Measurements from ENCODE around the gene EML6. TPM values are rescaled to one million over a fixed set of nuclear protein-coding genes. Genes with fewer than 3 reads are reported as not detected.

Gene EML6
- total RNA-seq, 1 donor from 2014 or later: 0.44 TPM

DNA sequence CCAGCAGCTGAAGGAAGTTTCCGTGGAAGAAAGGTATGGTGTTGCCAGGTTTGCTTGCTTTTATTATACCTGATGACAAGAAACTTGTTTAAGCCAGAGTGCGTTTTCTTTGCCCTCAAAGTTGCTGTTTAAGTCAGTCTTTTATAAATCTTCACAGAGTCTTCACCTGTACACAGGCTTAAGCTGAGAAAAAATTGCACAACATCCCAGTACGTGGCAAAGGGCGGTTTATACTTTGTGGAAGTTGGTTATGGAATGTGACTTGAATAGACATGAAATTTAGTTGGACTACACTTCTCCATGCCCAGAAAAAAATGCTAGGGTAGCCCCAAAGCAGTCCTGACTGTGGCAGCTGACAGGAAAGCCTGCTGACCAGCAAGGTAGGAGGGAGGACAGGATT, 205.3 kb downstream of the EML6 start:
- no peaks in the 10 kb centered on the region for H3K4me1 Mint-ChIP-seq (ENCODE audit: low read depth)
- H3K36me3 Mint-ChIP-seq (ENCODE audit: low read depth): no peaks in the 10 kb centered on the region
- DNase-seq (ENCODE audit: low spot score): no peak
- peaks cover 7% of the 10 kb centered on the region for H3K9me3 Mint-ChIP-seq
- no peak overlapping the region for H3K4me3 Mint-ChIP-seq
- H3K27me3 Mint-ChIP-seq (ENCODE audit: insufficient read depth): peaks cover 3% of the 10 kb centered on the region
- intact Hi-C loops (cut with micrococcal nuclease): no loop called here
- H3K27ac Mint-ChIP-seq: no peak overlapping the region

DNA sequence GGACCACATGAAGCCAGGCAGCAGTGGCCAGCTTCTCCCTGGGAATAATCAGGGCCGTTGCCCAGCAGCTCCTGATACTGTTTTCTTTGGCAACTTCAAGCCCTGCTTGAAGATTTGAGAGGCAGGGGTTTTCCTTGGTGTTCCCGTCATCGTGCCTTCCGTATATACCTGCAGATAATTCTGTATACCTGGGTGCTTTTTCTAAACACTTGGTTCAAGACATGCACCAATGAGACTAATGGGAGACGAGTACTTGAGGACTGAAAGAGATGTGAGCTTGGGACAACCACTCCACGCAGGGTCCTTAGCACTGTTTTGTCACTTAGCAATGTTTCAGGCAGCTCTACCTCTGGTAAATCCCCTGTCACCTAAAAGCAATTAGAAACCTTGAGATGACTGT, 208.0 kb downstream of the EML6 start:
- peaks cover 2% of the 10 kb centered on the region for H3K27me3 Mint-ChIP-seq (ENCODE audit: insufficient read depth)
- H3K36me3 Mint-ChIP-seq (ENCODE audit: low read depth): no peaks in the 10 kb centered on the region

DNA sequence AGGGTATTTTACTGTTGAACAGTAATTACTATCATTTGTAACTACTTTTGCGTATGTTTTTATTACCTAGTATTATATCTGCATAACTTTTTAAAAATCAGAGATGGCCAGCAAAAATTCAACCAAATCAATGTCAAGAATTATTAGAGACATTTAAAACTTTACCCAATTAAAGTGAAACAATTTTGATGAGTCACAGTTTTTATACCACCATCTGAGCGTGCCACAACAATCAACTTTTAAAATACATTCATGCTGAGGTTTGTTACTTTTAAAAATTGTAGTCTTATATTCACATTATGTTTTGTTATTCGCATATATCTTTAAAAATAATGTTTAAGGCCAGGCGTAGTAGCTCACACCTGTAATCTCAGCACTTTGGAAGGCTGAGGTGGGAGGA, 211.9 kb downstream of the EML6 start:
- intact Hi-C loops (cut with micrococcal nuclease): no loop called here
- no peak for DNase-seq (ENCODE audit: low spot score)
- no peaks in the 10 kb centered on the region for H3K4me1 Mint-ChIP-seq (ENCODE audit: low read depth)
- H3K4me3 Mint-ChIP-seq: no peak overlapping the region
- peaks cover 11% of the 10 kb centered on the region for H3K9me3 Mint-ChIP-seq
- no peak overlapping the region for H3K27ac Mint-ChIP-seq
- H3K36me3 Mint-ChIP-seq (ENCODE audit: low read depth): no peaks in the 10 kb centered on the region
- peaks cover 2% of the 10 kb centered on the region for H3K27me3 Mint-ChIP-seq (ENCODE audit: insufficient read depth)

More for the DNA sequence above, 208.0 kb downstream of the EML6 start:
- Mint-ChIP-seq H3K9me3 (peaks cover 7% of the 10 kb centered on the region), H3K4me3 (no peak overlapping the region), H3K4me1 (ENCODE audit: low read depth) (no peaks in the 10 kb centered on the region), H3K27ac (no peak overlapping the region)
- intact Hi-C loops (cut with micrococcal nuclease): no loop called here
- DNase-seq (ENCODE audit: low spot score): no peak

DNA sequence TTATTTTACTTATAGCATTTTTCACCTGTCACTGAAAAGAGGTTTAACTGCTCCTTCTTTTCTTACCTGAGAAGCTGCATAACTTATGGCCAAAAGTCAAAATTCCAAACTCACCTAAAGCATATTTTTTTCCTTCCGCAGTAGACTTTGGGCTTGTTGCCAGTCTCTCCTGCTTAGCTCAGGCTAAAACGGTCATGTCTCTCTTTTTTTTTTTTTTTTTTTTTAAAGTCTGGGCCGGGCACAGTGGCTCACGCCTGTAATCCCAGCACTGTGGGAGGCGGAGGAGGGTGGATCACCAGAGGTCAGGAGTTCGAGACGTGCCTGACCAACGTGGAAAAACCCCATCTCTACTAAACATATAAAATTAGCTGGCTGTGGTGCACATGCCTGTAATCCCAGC, 213.3 kb downstream of the EML6 start:
- Mint-ChIP-seq H3K36me3 (ENCODE audit: low read depth) (no peaks in the 10 kb centered on the region), H3K27ac (no peak overlapping the region), H3K9me3 (peaks cover 11% of the 10 kb centered on the region), H3K4me3 (no peak overlapping the region), H3K4me1 (ENCODE audit: low read depth) (no peaks in the 10 kb centered on the region), H3K27me3 (ENCODE audit: insufficient read depth) (peaks cover 2% of the 10 kb centered on the region)
- DNase-seq (ENCODE audit: low spot score): no peak
- intact Hi-C loops (cut with micrococcal nuclease): no loop called here

DNA sequence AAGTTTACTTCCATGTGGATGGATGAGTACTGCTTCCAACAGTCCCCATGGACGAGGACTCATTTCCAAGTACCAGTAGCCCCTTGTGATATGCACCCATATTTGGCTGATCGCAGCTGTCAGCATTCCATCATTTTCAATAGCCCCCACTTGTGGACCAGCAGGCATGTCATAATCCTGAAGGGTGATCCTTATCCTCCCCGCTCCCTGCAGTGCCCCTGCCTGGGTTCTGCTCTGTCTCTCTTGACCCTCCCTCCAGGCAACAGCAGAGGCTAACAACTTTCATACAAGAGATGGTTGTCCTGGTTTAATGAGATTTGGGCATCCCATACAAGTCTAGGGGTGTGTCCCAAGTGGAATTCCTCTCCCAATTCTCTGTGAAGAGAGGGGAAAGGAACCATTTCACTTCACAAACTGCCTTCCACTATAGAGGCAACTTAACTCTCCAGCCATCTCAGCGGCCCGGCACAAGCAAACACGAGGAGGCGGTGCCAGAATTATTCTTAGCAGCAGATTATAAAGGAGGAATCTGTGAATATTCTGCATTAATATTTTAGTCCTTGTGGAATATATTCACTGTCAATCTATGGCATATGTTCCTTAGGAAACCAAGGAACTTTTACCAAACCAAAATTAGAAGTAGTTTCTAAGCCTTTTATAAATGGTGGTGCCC, 216.1 kb downstream of the EML6 start:
- Mint-ChIP-seq H3K27me3 (ENCODE audit: insufficient read depth) (no peaks in the 10 kb centered on the region), H3K4me3 (no peak overlapping the region), H3K36me3 (ENCODE audit: low read depth) (no peaks in the 10 kb centered on the region), H3K9me3 (peaks cover 11% of the 10 kb centered on the region), H3K4me1 (ENCODE audit: low read depth) (no peaks in the 10 kb centered on the region), H3K27ac (no peak overlapping the region)
- intact Hi-C loops (cut with micrococcal nuclease): no loop called here
- DNase-seq (ENCODE audit: low spot score): no peak

DNA sequence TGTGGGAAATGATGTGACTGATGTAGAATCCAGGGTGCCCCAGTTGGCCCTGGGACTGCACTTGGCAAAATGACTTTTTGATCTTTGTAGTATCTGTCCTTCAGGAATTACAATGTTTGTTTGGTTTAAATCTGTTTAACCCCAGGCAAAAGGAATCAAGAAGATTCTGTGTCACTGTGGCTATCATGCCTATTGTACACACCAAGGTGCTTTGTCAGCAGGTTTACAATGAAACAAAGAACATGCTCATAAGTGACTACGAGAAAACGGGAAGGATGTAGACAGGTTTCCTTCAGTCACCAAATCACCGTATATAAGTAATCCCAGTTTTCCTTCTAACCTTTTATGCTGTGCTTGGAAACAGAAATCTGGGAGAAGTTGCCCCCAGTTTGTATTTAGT, 217.3 kb downstream of the EML6 start:
- no peaks in the 10 kb centered on the region for H3K36me3 Mint-ChIP-seq (ENCODE audit: low read depth)

DNA sequence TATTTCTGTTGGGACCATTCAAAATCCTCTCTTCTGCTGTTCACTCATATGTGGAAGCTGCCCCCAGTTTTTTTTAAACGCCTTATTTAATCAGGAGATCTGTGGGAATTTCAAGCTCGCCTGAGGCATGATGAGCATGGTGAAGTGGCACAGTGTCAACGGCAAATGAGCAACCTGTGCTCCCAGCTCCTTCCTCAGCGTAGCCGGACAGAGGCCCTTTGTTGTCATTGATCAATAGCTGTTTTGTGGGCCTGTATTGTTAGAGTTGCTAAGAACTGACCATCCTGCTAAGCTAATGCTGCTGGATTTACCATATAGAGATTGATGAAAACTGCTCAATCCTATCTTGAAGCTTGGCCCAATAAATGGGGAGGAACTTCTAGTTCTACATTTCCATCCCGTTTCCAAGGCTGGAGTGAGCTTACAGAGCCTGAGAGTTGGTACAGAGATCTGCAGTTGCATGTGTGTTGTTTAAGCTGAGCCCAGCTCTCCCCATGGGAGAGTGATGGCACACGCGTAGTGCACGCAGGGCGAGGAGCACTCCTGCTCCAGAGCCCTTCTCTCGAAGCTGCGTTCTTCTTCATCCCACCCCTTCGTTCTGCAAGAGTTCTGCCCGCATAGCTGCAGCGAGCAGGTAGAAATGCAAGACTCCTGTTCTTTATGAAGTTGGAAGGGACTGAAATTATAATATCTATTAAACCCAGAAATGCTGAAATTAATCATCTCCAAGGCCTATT, 218.0 kb downstream of the EML6 start:
- intact Hi-C loops (cut with micrococcal nuclease): no loop called here
- Mint-ChIP-seq H3K27me3 (ENCODE audit: insufficient read depth) (peaks cover 3% of the 10 kb centered on the region), H3K27ac (no peak overlapping the region), H3K36me3 (ENCODE audit: low read depth) (no peaks in the 10 kb centered on the region), H3K4me1 (ENCODE audit: low read depth) (peaks cover 5% of the 10 kb centered on the region), H3K9me3 (peaks cover 15% of the 10 kb centered on the region), H3K4me3 (no peak overlapping the region)
- no peak for DNase-seq (ENCODE audit: low spot score)

More for the DNA sequence above, 217.3 kb downstream of the EML6 start:
- Mint-ChIP-seq H3K27me3 (ENCODE audit: insufficient read depth) (no peaks in the 10 kb centered on the region), H3K4me1 (ENCODE audit: low read depth) (peaks cover 5% of the 10 kb centered on the region), H3K4me3 (no peak overlapping the region), H3K9me3 (peaks cover 15% of the 10 kb centered on the region), H3K27ac (no peak overlapping the region)
- intact Hi-C loops (cut with micrococcal nuclease): no loop called here
- no peak for DNase-seq (ENCODE audit: low spot score)

DNA sequence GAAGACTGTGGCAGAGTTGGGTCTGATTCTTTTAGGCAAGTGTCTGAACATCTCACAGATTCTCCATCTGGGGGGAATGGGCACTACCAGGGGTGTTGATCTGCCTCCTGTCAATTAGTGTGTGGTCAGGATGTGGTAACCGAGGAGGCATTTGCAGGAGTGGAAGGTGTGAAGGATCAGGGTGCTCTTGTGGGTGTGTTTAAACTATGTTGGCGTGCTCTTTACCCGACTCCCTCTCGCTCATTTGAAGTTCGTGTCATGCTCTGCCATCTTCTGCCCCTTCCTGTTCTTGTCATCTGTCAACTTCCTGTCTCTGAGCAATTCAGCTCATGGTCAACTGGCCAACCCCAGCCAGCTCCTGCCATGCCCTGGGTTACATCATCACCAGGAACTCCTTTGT, 218.9 kb downstream of the EML6 start:
- Mint-ChIP-seq H3K4me3 (no peak overlapping the region), H3K9me3 (peaks cover 10% of the 10 kb centered on the region), H3K27ac (no peak overlapping the region), H3K4me1 (ENCODE audit: low read depth) (peaks cover 5% of the 10 kb centered on the region), H3K27me3 (ENCODE audit: insufficient read depth) (peaks cover 3% of the 10 kb centered on the region), H3K36me3 (ENCODE audit: low read depth) (no peaks in the 10 kb centered on the region)
- no peak for DNase-seq (ENCODE audit: low spot score)
- intact Hi-C loops (cut with micrococcal nuclease): no loop called here

DNA sequence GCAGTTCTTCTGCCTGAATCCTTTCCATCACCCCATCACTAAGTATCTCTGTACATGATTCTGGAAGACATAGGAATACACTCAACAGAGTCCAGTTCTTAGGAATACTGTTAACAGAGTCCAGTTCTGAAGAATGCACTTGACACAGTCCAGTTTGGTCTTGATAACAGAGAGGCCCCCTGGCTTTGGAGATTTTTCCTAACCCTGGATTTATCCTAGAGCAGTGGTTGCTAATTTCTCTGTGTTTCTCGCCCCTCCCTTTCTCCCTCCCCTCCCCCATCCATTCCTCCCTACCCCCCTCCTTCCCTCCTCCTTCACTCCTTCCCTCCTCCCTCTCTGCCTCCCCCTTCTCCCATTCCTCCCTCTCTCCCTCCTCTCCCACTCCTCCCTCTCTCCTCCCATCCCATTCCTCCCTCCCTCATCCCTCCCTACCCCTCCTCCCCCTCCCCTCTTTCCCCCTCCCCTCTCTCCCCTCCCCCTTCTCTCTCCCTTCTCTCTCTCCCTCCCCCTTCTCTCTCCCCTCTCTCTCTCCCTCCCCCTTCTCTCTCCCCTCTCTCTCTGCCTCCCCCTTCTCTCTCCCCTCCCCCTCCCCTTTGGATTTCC, 221.4 kb downstream of the EML6 start:
- intact Hi-C loops (cut with micrococcal nuclease): no loop called here
- peaks cover 5% of the 10 kb centered on the region for H3K4me1 Mint-ChIP-seq (ENCODE audit: low read depth)
- no peak overlapping the region for H3K4me3 Mint-ChIP-seq
- DNase-seq (ENCODE audit: low spot score): no peak
- no peaks in the 10 kb centered on the region for H3K36me3 Mint-ChIP-seq (ENCODE audit: low read depth)
- no peak overlapping the region for H3K27ac Mint-ChIP-seq
- peaks cover 4% of the 10 kb centered on the region for H3K9me3 Mint-ChIP-seq
- H3K27me3 Mint-ChIP-seq (ENCODE audit: insufficient read depth): peaks cover 3% of the 10 kb centered on the region

DNA sequence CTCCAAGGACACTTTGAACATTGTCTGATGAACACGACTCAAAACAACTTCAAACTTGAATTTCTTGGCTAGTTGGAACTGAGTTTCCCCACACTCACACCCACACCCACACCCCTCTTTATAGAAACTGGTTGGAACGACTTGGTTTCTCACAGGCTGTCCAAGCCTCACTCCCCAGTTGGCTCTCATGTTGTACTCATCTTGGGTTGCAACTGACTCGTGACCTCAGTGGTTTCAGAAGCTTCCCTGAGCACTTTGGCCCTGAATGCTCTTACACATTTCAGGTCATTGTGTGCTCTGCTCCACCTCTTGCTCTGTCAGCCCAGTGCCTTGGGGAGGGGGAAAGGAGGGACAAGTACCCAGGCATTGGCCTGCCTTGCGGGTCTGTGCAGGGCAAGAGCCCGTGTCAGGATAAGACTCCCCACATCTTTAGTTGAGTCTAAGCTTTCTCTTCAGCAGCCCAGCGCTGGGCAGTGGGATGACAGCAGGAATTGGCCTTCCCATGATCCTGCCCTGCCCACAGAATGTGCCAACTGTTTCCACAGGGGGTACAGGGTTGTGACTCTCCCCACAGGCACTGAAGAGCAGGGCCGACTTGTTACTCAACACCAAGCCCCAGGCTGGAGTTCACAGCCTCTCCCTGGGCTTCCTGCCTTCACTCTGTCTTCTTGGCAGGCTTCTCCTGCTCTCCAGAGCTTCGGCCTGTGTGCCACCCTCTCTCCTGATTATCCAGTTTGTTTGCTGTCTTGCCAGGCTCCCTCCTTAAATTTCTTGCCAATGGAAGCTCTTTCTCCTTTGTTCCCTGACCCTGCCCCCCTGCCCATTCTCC, 222.1 kb downstream of the EML6 start:
- H3K27ac Mint-ChIP-seq: peak overlapping the region; percentile 26
- DNase-seq (ENCODE audit: low spot score): no peak
- peaks cover 3% of the 10 kb centered on the region for H3K27me3 Mint-ChIP-seq (ENCODE audit: insufficient read depth)
- no peak overlapping the region for H3K4me3 Mint-ChIP-seq
- intact Hi-C loops (cut with micrococcal nuclease): no loop called here
- peaks cover 4% of the 10 kb centered on the region for H3K9me3 Mint-ChIP-seq
- H3K36me3 Mint-ChIP-seq (ENCODE audit: low read depth): no peaks in the 10 kb centered on the region
- peaks cover 5% of the 10 kb centered on the region for H3K4me1 Mint-ChIP-seq (ENCODE audit: low read depth)

DNA sequence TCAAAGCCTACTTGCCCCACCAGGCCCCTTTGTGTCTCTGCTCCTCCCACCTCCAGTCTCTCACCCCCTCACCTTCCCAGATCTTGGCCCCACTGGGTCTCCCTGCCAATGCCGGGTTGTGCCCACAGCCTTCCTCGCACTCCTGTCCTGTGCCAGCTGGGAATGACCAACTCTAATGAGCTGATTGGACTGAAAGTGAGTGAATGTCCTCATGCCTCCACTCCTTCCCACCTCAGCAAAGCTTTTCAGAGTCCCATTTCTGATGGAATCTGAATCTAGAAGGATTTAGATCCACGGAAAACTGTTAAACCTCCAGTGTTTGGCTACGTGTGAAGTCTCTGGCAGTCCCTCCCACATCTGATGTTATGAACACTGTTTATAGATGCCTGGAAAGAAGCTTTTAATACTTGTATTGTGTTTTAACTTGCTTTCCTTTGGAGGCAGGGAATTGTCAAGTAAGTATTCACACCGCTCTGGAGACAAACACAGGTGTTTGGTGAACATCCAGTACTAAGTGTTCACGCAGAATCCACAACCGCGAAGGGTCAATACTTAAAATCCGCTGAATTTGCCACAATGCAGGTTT, 222.9 kb downstream of the EML6 start:
- peaks cover 4% of the 10 kb centered on the region for H3K9me3 Mint-ChIP-seq
- H3K27ac Mint-ChIP-seq: peak overlapping the region; percentile 1
- no peak for DNase-seq (ENCODE audit: low spot score)
- intact Hi-C loops (cut with micrococcal nuclease): no loop called here
- peaks cover 5% of the 10 kb centered on the region for H3K4me1 Mint-ChIP-seq (ENCODE audit: low read depth)
- no peaks in the 10 kb centered on the region for H3K36me3 Mint-ChIP-seq (ENCODE audit: low read depth)
- H3K4me3 Mint-ChIP-seq: no peak overlapping the region
- H3K27me3 Mint-ChIP-seq (ENCODE audit: insufficient read depth): peaks cover 3% of the 10 kb centered on the region

DNA sequence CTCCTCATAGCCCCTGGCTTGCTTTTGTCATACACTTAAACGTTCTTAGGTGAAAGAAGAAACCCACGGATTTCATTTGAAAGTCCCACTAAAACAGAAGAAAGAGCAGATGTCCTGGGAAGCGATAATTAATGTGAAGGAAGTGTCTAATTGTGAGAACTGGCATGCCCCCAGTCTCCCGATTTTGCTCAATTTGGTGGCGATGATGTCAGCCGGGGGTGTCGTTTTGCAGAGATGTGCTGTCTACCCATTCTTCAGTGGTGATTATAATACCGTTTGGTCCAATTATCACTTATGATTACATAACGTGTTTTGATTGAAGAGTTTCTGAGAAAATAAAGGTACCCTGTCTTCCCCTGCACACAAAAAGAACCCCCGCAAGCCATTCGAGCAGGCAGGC, 223.7 kb downstream of the EML6 start:
- H3K4me1 Mint-ChIP-seq (ENCODE audit: low read depth): peaks cover 10% of the 10 kb centered on the region
- peaks cover 4% of the 10 kb centered on the region for H3K9me3 Mint-ChIP-seq
- H3K36me3 Mint-ChIP-seq (ENCODE audit: low read depth): no peaks in the 10 kb centered on the region
- no peak overlapping the region for H3K27ac Mint-ChIP-seq
- H3K27me3 Mint-ChIP-seq (ENCODE audit: insufficient read depth): peaks cover 3% of the 10 kb centered on the region
- H3K4me3 Mint-ChIP-seq: no peak overlapping the region
- no peak for DNase-seq (ENCODE audit: low spot score)
- intact Hi-C loops (cut with micrococcal nuclease): no loop called here
